Measurements from ENCODE around the gene PAPPA2. TPM values are rescaled to one million over a fixed set of nuclear protein-coding genes. Genes with fewer than 3 reads are reported as not detected.

PAPPA2 gene
- total and polyA plus RNA-seq, 9 donors: 0.45 to 5.1 (median 0.56) TPM

DNA sequence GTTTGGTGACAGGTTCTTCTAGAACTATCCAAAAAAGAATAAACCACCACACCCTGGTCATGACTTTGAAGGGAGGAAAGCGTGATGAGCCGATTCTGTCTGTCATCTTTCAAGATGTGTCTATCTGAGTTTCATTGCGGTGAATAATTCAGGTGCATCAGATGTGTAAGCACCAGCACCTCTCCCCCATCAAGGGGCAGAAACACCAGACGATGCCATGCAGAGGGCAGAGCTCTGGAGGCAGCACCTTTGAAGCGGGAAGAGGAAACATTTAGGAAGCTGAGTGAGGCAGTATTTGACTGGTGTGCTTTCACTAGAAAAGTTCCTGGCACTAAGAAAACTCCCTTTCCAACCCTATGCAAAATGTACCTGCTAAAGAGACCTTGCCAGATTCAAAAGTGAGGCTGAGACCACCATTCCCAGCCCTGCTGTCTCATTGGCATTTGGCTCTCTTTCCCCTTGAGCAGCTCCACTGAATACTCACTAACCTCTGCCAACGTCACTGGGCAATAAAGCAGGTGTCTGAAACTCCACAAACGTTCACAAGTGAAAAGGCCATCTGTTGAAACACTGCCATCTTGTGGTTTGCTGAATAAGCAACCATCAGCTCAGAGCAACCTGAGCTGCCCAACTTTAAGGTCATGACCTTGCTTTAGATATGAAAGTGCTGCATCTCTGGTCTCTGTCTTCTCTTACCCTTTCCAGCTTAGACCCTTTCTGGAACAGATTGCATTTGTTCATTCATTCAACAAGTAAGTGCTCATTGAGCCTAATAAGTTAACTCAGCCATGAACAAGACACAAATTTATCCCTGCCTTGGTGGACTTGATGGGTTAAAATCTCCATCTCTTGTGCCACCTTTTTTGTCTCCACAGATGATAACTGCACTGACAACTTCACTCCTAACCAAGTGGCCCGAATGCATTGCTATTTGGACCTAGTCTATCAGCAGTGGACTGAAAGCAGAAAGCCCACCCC lies 228.6 kb downstream of the PAPPA2 start:
- Histone ChIP-seq H3K27ac (ENCODE audit: low read length) (peak overlapping the region; percentile 71), H3K36me3 (ENCODE audit: control insufficient read depth, insufficient read depth, low read length) (no peaks in the 10 kb centered on the region), H3K4me3 (ENCODE audit: low read length) (no peak overlapping the region), H3K9me3 (replicated peaks; ENCODE audit: control insufficient read depth, low read depth, low read length) (no peaks in the 10 kb centered on the region), H3K27me3 (ENCODE audit: control insufficient read depth, insufficient read depth, low read length) (no peaks in the 10 kb centered on the region), H3K4me1 (ENCODE audit: control insufficient read depth, insufficient read depth, low read length) (peaks cover 41% of the 10 kb centered on the region)
- 0% methylated on average over 2 of the region's 8 CpGs for WGBS (ENCODE audit: insufficient coverage)
- peak; percentile 83 for DNase-seq

DNA sequence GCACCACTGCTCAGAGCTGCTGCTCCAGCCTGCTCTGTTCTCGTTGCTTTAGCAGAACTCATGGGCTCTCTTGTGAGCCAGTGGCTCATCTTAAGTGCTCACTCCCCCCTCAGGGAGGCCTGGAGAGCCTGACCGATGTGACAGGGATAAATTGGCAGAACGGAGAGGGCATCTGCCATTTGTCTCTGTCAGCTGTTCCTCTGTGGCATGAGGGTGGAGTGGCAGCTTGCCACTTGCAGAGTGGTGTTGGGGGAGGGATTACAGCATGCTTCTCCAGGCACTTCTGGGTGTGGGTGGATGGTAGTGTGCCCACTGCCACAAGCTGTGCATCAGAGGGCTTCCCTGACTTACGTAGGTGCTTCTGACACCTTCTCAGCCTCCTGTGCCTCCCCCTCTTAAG lies 229.5 kb downstream of the PAPPA2 start:
- 53% methylated on average over 3 of the region's 4 CpGs for WGBS (ENCODE audit: insufficient coverage)
- H3K27ac ChIP-seq (ENCODE audit: low read length): peak overlapping the region; percentile 71

DNA sequence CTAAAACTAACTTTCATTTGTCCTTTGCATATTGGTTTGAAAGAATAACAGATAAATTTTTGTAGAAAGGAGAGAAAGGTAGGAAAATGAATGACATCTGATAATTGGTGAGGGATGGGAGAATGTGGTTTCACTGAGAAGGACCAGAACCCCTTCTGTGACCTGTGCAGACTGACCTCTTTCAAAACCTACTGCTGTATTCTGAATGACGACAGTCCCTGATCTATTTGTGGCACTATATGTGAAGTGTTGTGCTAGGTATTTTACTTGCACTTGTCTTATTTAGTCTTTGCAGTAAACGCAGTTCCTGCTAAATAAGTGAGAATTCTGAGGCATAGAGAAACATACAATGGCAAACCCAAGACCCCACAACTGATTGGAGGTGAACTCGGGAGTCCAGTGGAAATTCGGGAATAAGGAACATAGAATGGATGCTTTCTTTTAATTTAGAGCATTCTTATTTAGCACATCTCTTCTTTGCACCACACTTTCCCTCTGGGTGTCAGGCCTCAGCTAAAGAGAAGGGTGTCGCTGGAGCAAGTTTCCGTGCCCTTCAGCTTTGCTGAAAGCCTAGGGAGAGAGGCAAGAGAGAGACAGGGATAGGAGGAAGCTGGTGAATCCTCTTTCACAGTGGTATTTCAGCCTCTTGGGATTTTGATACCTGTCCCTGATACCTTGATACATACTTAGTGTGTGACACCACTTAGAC lies 230.2 kb downstream of the PAPPA2 start:
- Histone ChIP-seq H3K36me3 (ENCODE audit: control insufficient read depth, insufficient read depth, low read length) (no peaks in the 10 kb centered on the region), H3K4me1 (ENCODE audit: control insufficient read depth, insufficient read depth, low read length) (peaks cover 41% of the 10 kb centered on the region), H3K27ac (ENCODE audit: low read length) (peak overlapping the region; percentile 63), H3K4me3 (ENCODE audit: low read length) (no peak overlapping the region), H3K27me3 (ENCODE audit: control insufficient read depth, insufficient read depth, low read length) (no peaks in the 10 kb centered on the region), H3K9me3 (replicated peaks; ENCODE audit: control insufficient read depth, low read depth, low read length) (no peaks in the 10 kb centered on the region)
- no peak for DNase-seq
- WGBS (ENCODE audit: insufficient coverage): no CpG with 5 or more reads among the region's 6 CpGs

More for the DNA sequence above, 229.5 kb downstream of the PAPPA2 start:
- no peaks in the 10 kb centered on the region for H3K36me3 ChIP-seq (ENCODE audit: control insufficient read depth, insufficient read depth, low read length)
- H3K27me3 ChIP-seq (ENCODE audit: control insufficient read depth, insufficient read depth, low read length): no peaks in the 10 kb centered on the region
- H3K9me3 ChIP-seq (replicated peaks; ENCODE audit: control insufficient read depth, low read depth, low read length): no peaks in the 10 kb centered on the region
- no peak overlapping the region for H3K4me3 ChIP-seq (ENCODE audit: low read length)
- DNase-seq: peak; percentile 79
- H3K4me1 ChIP-seq (ENCODE audit: control insufficient read depth, insufficient read depth, low read length): peaks cover 41% of the 10 kb centered on the region

DNA sequence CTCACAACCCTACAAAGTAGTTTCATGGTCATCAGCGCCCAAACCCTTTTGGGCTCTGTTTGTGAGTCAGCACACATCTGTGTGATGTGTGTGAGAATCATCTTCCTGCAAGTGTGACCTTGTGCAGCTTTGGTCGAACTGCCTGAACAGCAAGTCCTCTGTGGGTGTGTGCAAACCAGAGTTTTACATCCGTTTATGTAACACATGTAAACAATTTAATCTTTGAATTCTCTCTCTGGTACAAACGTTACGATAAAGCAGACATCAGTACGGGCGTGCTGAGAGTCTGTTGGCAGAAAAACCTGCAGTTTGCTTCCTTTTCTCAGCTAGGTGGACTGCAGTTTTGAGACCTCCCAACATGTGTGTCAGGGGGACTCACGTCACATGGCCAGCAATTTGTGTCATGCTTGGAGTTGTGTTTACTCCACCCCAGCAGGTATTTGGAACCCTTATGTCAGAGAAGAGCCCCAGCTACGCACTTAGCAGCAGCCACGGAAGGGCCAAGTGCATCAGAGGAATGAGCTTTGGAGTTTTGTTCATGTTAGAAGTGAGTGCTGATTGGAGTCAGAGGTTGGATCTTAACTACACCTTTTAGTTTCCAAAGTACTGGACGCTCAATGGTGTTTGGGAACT lies 230.8 kb downstream of the PAPPA2 start:
- WGBS (ENCODE audit: insufficient coverage): 53% methylated on average over 7 of the region's 11 CpGs
- H3K27ac ChIP-seq (ENCODE audit: low read length): no peak overlapping the region
- peaks cover 41% of the 10 kb centered on the region for H3K4me1 ChIP-seq (ENCODE audit: control insufficient read depth, insufficient read depth, low read length)
- DNase-seq: no peak
- no peaks in the 10 kb centered on the region for H3K9me3 ChIP-seq (replicated peaks; ENCODE audit: control insufficient read depth, low read depth, low read length)
- no peaks in the 10 kb centered on the region for H3K27me3 ChIP-seq (ENCODE audit: control insufficient read depth, insufficient read depth, low read length)
- no peak overlapping the region for H3K4me3 ChIP-seq (ENCODE audit: low read length)
- no peaks in the 10 kb centered on the region for H3K36me3 ChIP-seq (ENCODE audit: control insufficient read depth, insufficient read depth, low read length)

DNA sequence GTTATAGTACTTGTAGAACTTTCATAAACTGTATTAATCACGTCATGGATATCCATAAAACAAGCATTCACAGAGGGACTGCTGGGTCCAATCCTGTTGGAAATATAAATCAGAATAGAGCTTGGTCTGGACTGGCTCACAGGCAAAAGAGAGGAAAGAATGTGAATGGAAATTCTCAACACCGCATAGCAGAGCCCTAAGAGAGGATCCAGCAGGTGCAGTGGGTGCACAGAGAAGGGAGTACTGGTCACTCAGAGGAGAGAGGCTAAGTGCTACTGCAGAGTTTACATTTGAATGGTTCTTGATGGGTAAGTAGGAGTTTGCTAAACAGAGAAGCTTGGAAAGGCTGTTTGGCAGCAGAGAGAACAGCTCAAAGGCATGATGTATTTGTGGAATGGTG lies 231.7 kb downstream of the PAPPA2 start:
- H3K4me3 ChIP-seq (ENCODE audit: low read length): no peak overlapping the region
- H3K9me3 ChIP-seq (replicated peaks; ENCODE audit: control insufficient read depth, low read depth, low read length): no peaks in the 10 kb centered on the region
- no peaks in the 10 kb centered on the region for H3K36me3 ChIP-seq (ENCODE audit: control insufficient read depth, insufficient read depth, low read length)
- H3K27ac ChIP-seq (ENCODE audit: low read length): no peak overlapping the region
- no peak for DNase-seq
- no peaks in the 10 kb centered on the region for H3K27me3 ChIP-seq (ENCODE audit: control insufficient read depth, insufficient read depth, low read length)
- WGBS (ENCODE audit: insufficient coverage): 62% methylated on average over 1 of the region's 2 CpGs
- peaks cover 41% of the 10 kb centered on the region for H3K4me1 ChIP-seq (ENCODE audit: control insufficient read depth, insufficient read depth, low read length)

DNA sequence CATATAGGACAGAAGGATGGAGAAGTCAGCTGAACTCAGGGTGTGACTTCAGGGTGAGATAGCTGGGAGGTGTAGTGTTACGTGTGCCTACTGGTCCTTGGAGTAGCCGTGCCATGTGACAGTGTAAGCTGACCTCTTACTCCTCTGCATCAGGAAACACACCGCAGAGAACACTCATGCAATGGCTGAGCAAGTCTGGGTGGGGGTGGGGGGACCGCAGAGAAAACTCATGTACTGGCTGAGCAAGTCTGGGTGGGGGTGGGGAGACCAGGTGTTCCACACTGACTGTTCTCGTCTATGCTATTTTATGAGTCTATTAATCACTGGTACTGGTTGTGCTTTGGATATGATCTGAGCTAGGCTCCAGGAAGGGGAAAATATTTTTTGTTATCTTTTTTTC lies 233.1 kb downstream of the PAPPA2 start:
- H3K27me3 ChIP-seq (ENCODE audit: control insufficient read depth, insufficient read depth, low read length): no peaks in the 10 kb centered on the region
- H3K27ac ChIP-seq (ENCODE audit: low read length): no peak overlapping the region
- H3K9me3 ChIP-seq (replicated peaks; ENCODE audit: control insufficient read depth, low read depth, low read length): no peaks in the 10 kb centered on the region
- peak; percentile 63 for DNase-seq
- peaks cover 43% of the 10 kb centered on the region for H3K4me1 ChIP-seq (ENCODE audit: control insufficient read depth, insufficient read depth, low read length)
- no peak overlapping the region for H3K4me3 ChIP-seq (ENCODE audit: low read length)
- H3K36me3 ChIP-seq (ENCODE audit: control insufficient read depth, insufficient read depth, low read length): no peaks in the 10 kb centered on the region
- no CpG with 5 or more reads among the region's 5 CpGs for WGBS (ENCODE audit: insufficient coverage)

DNA sequence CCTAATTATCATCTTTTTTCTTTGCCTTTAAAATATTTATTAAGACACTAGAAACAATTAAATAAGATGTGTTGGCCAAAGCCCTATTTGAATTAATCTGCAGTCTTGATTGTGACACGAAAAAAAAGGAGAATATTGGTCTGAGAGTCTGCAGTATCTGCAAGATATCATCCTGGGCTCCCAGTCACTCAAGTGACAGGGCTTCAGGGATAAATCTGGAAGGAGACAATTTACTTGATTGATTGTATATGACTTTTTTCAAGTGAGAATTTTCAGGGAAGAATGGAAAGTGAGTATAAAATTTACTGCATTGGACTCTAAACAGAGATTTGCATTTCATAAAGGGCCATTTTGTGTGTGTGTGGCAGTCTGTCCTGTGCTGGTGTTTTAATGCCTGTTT lies 233.7 kb downstream of the PAPPA2 start:
- H3K9me3 ChIP-seq (replicated peaks; ENCODE audit: control insufficient read depth, low read depth, low read length): no peaks in the 10 kb centered on the region
- no peak overlapping the region for H3K27ac ChIP-seq (ENCODE audit: low read length)
- no peaks in the 10 kb centered on the region for H3K27me3 ChIP-seq (ENCODE audit: control insufficient read depth, insufficient read depth, low read length)
- H3K4me1 ChIP-seq (ENCODE audit: control insufficient read depth, insufficient read depth, low read length): peaks cover 38% of the 10 kb centered on the region
- no CpG with 5 or more reads among the region's 1 CpG for WGBS (ENCODE audit: insufficient coverage)
- H3K36me3 ChIP-seq (ENCODE audit: control insufficient read depth, insufficient read depth, low read length): no peaks in the 10 kb centered on the region
- DNase-seq: no peak
- no peak overlapping the region for H3K4me3 ChIP-seq (ENCODE audit: low read length)

DNA sequence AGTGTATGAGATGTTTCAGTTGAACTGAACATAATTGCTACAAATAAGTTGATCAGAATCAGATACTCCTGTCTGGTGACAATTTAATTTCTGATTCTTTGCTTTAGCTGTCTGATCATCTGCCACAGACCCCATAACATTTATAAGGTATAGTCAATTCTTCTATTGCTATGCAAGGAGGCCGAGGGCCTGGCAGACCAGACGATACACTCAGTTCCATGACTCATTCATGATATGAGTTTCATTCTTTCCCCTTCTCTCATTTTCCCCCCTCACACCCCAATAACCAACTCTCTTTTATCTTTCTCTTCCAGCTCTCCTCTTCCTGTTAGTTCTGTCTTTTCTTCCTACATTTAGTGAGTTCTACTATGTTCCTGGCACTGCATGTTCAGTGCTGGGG lies 236.8 kb downstream of the PAPPA2 start:
- no peak for DNase-seq
- WGBS (ENCODE audit: insufficient coverage): 83% methylated on average over 1 of the region's 2 CpGs

DNA sequence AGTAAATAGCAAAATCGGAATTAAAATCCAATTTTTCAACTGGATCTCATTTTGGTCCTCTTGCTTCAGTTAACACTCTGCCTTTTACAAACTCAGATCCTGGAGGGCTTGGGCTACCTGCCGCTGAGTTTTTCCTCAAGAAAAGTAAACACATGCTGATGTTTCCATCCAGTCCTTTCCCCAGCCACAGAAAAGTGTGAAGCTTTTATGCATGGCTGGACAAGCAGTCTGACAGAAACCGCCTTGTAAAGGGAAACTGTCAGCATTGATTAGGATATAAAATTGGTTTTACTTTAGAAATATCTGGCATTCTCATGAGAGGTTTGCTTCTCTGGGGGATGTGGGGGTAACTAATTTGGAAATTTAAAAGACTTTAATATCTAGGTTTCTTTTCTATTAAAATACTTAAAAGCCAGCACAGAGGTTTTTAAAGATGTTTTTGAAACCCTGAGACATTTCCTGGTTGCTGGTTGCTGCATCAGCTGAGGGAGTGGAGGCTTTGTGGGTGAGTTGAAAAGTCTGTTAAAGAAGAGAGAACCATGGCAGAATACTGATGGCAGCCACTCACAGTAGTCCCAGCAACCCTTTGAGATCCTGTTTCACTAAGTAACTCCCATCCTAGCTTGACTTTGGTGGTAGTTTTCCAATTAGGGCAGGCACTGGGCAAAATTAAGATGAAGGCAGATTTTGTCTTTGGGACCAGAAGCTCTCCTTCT lies 238.3 kb downstream of the PAPPA2 start:
- Histone ChIP-seq H3K27ac (ENCODE audit: low read length) (no peak overlapping the region), H3K36me3 (ENCODE audit: control insufficient read depth, insufficient read depth, low read length) (no peaks in the 10 kb centered on the region), H3K27me3 (ENCODE audit: control insufficient read depth, insufficient read depth, low read length) (no peaks in the 10 kb centered on the region), H3K9me3 (replicated peaks; ENCODE audit: control insufficient read depth, low read depth, low read length) (no peaks in the 10 kb centered on the region), H3K4me3 (ENCODE audit: low read length) (no peak overlapping the region), H3K4me1 (ENCODE audit: control insufficient read depth, insufficient read depth, low read length) (peaks cover 2% of the 10 kb centered on the region)
- WGBS (ENCODE audit: insufficient coverage): 43% methylated on average over 1 of the region's 3 CpGs
- no peak for DNase-seq

More for the DNA sequence above, 236.8 kb downstream of the PAPPA2 start:
- H3K27ac ChIP-seq (ENCODE audit: low read length): no peak overlapping the region
- no peaks in the 10 kb centered on the region for H3K36me3 ChIP-seq (ENCODE audit: control insufficient read depth, insufficient read depth, low read length)
- H3K4me3 ChIP-seq (ENCODE audit: low read length): no peak overlapping the region
- H3K27me3 ChIP-seq (ENCODE audit: control insufficient read depth, insufficient read depth, low read length): no peaks in the 10 kb centered on the region
- peaks cover 9% of the 10 kb centered on the region for H3K4me1 ChIP-seq (ENCODE audit: control insufficient read depth, insufficient read depth, low read length)
- no peaks in the 10 kb centered on the region for H3K9me3 ChIP-seq (replicated peaks; ENCODE audit: control insufficient read depth, low read depth, low read length)
